GM15510 (cell line): ENCODE data around the gene SNRPF.

ENCODE experiments used
- POLR2A ChIP-seq: IDR thresholded peaks from 3 replicates; pipeline ENCODE4 v1.6.1; 2011; ENCODE audit warnings: borderline replicate concordance; ENCODE audit not compliant: insufficient read length; ENCODE audit errors: extremely low read depth

Gene SNRPF

DNA sequence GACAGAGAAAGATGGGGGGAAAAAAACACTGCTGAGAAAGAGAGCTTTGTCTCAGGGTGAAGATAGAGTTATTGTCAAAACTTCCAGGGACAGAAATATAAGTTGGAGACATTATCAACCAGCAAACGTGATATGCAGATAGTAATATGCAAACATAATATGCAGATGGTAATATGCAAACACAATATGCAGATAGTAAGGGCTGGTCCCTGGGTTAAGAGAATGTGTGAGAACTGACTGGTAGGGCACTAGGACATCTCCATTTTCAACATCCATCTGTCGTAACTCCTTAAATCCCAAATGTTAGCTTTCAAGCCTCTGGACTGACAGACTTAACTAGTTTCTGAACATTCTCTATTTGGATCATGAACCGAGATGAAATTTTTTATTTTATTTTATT is 32.2 kb downstream of the SNRPF start:
- no peak for TF ChIP-seq POLR2A

DNA sequence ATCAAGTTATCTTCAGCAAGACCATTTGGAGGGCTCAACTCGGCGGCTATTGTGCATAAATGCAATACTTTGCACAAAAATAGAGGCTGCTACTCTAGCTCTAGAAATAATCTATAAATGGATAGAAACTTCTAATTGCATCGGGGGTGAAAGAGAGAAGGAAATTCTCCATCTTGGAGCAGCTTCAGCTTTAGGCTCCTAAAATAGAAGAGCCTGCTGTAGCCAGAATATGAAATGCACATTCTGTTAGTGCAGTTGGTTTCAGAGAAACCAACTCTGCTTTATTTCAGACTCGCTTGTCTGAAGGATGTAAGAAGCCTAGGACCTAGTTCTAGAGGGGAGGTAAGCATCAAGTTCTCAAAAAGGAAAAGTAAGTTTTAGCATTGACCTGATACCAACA is 38.1 kb downstream of the SNRPF start:
- no peak for TF ChIP-seq POLR2A

DNA sequence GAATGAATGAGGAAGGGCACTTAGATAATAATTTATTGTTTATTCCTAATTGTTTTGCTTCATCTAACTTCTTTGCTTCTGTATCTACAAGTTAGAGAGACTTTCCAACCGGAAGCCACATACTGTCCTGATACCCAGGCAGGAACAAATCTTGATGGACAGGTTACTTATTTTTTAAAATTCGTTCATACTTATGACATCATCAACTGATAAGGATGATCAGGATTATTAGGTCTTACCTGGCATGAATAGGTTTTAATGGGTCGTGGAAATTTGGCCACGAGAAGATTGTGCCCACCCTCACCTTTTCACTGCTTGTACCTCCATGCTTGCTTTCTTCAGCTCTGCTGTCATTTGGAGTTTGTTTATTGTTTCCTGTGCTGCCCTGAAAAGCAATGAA is 39.3 kb downstream of the SNRPF start:
- no peak for TF ChIP-seq POLR2A

DNA sequence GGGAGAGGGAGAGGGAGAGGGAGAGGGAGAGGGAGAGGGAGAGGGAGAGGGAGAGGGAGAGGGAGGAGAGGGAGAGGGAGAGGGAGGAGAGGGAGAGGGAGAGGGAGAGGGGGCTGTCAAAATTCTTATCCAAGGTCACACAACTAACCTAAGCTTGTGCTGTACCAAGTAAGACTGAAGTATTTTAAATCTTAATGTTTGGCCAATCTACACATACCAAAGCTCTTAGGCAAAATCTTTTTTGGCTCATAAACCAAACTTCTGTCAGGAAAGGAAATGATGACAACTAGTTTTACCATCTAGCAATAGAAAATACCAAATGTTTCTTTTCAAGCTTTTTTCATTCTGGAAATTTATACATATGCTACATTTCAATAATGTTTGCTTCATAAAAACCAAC is 49.8 kb downstream of the SNRPF start:
- no peak for TF ChIP-seq POLR2A

DNA sequence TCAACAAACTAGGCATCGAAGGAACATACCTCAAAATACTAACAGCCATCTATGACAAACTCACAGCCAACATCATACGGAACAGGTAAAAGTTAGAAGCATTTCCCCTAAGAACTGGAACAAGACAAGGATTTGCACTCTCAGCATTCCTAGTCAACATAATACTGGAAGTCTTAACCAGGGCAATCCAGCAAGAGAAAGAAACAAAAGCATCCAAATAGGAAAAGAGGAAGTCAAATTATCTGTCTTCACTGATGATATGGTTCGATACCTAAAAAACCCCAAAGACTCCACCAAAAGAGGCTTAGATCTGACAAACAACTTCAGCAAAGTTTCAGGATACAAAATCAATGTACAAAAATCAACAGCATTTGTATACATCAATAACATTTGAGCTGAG is 51.1 kb downstream of the SNRPF start:
- TF ChIP-seq POLR2A, result no peak
